Caco-2 (cell line): ENCODE data around the gene PUS7. TPM values are rescaled to one million over a fixed set of nuclear protein-coding genes. Genes with fewer than 3 reads are reported as not detected.

Source experiments
- BruUV-seq: library from RNA; stranded (reverse); fragments of 400-500 nt; replicated peaks from 2 replicates; lab custom pipeline; 2021; lab: Mats Ljungman, UMichigan
- CTCF ChIA-PET: fragments of 300-600 bp; sonication (Branson Sonifier 250); formaldehyde crosslinking; loops from one replicate; lab custom pipeline; 2022; ENCODE audit warnings: antibody characterized with exemption; lab: Charles Lee
- POLR2A ChIA-PET: fragments of 300-600 bp; sonication (Branson Sonifier 250); formaldehyde crosslinking; loops from one replicate; lab custom pipeline; 2022; ENCODE audit warnings: antibody characterized with exemption; lab: Charles Lee
- DNase-seq, 2 experiments: peaks; one replicate each; pipeline versions ENCODE4 v3.0.0 to v3.0.0-alpha.2; 2020 to 2022
- H3K27me3 ChIP-seq: replicated peaks from 2 replicates; pipeline ENCODE4 v1.6.0; 2011; ENCODE audit warnings: low read length; ENCODE audit not compliant: control insufficient read depth, insufficient read depth
- H3K36me3 ChIP-seq: 2 replicates; pipeline ENCODE4 v1.5.1; 2011; ENCODE audit warnings: low read length; ENCODE audit not compliant: control insufficient read depth, insufficient read depth
- H3K4me1 ChIP-seq: fragments of 250-450 bp; sonication (Bioruptor Pico); 2 replicates; pipeline ENCODE4 v1.5.1; 2020; ENCODE audit warnings: mild to moderate bottlenecking
- H3K4me3 ChIP-seq: 2 replicates; pipeline ENCODE4 v1.5.1; 2011; ENCODE audit warnings: low read depth, mild to moderate bottlenecking, control low read depth, low read length
- H3K9me3 ChIP-seq: fragments of 250-450 bp; sonication (Bioruptor Pico); 2 replicates; pipeline ENCODE4 v1.5.1; 2020; ENCODE audit warnings: mild to moderate bottlenecking, moderate library complexity
- H3K27ac Mint-ChIP-seq: one replicate; pipeline ENCODE4 v1.8.0; 2022; ENCODE audit warnings: mixed read lengths; ENCODE audit not compliant: unreplicated experiment
- H3K27me3 Mint-ChIP-seq: one replicate; pipeline ENCODE4 v1.8.0; 2022; ENCODE audit warnings: mixed read lengths; ENCODE audit not compliant: insufficient read depth, unreplicated experiment
- H3K36me3 Mint-ChIP-seq: one replicate; pipeline ENCODE4 v1.8.0; 2022; ENCODE audit warnings: mild to moderate bottlenecking, mixed read lengths; ENCODE audit not compliant: insufficient read depth, unreplicated experiment
- H3K4me1 Mint-ChIP-seq: one replicate; pipeline ENCODE4 v1.8.0; 2022; ENCODE audit warnings: low read depth, mixed read lengths; ENCODE audit not compliant: unreplicated experiment
- H3K4me3 Mint-ChIP-seq: one replicate; pipeline ENCODE4 v1.8.0; 2022; ENCODE audit warnings: mild to moderate bottlenecking, moderate library complexity, mixed read lengths; ENCODE audit not compliant: unreplicated experiment
- H3K9me3 Mint-ChIP-seq: one replicate; pipeline ENCODE4 v1.8.0; 2022; ENCODE audit warnings: mixed read lengths; ENCODE audit not compliant: unreplicated experiment
- CTCF ChIP-seq, 2 experiments: fragments of 200-600 bp in 1 of 2; IDR thresholded peaks; 1 replicate in 1 of 2; 2 replicates in 1 of 2; pipeline versions ENCODE4 v1.5.1 to v1.8.0; 2011 to 2022; ENCODE audit warnings: antibody characterized with exemption in 1 of 2, control low read depth in 1 of 2, inconsistent platforms in 1 of 2, low read depth in 1 of 2, low read length in 1 of 2, mild to moderate bottlenecking in 1 of 2, moderate library complexity in 1 of 2; ENCODE audit not compliant: insufficient read depth in 1 of 2, severe bottlenecking in 1 of 2, unreplicated experiment in 1 of 2
- intact Hi-C: fragments of 100-400 bp; cut with micrococcal nuclease; formaldehyde crosslinking; loops from one replicate; pipeline ENCODE4 v1.10.0; 2022; ENCODE audit not compliant: unreplicated experiment
- total RNA-seq: library from RNA; stranded (reverse); gene quantifications from 2 replicates; pipeline ENCODE4 v1.2.3, GENCODE V29; 2022

Gene PUS7
- total RNA-seq, 1 experiment from 2014 or later = 36.3 TPM

- no peak overlapping the region for H3K4me3 Mint-ChIP-seq
- no peak for DNase-seq
- no peak for TF ChIP-seq CTCF (IDR thresholded peaks at IDR 0.05; ENCODE audit: insufficient read depth in 1 of 2, low read depth in 1 of 2, low read length in 1 of 2, severe bottlenecking in 1 of 2, unreplicated experiment in 1 of 2)
- no peak overlapping the region for H3K27ac Mint-ChIP-seq
- Histone ChIP-seq H3K9me3 (no peaks in the 10 kb centered on the region), H3K4me3 (no peak overlapping the region), H3K4me1 (no peaks in the 10 kb centered on the region), H3K36me3 (no peaks in the 10 kb centered on the region; the same call in 1 of the 2 replicates), H3K27me3 (no peaks in the 10 kb centered on the region)
- H3K4me1 Mint-ChIP-seq = no peaks in the 10 kb centered on the region
- POLR2A ChIA-PET = no interaction called here
- CTCF ChIA-PET = no interaction called here
- no peaks in the 10 kb centered on the region for H3K9me3 Mint-ChIP-seq
- H3K36me3 Mint-ChIP-seq = peaks cover 37% of the 10 kb centered on the region
- intact Hi-C loops = no loop called here
- BruUV-seq = no TSS peak
- no peaks in the 10 kb centered on the region for H3K27me3 Mint-ChIP-seq
Measured at GRCh38 chr7:105457619-105458225, 64.3 kb downstream of the PUS7 start.

GRCh38 chr7:105454921-105455320 is 67.2 kb downstream of the PUS7 start:
- Histone ChIP-seq H3K36me3 (no peaks in the 10 kb centered on the region; the same call in 1 of the 2 replicates), H3K27me3 (no peaks in the 10 kb centered on the region), H3K9me3 (no peaks in the 10 kb centered on the region), H3K4me3 (no peak overlapping the region), H3K4me1 (no peaks in the 10 kb centered on the region)
- no peaks in the 10 kb centered on the region for H3K4me1 Mint-ChIP-seq
- no peak overlapping the region for H3K4me3 Mint-ChIP-seq
- DNase-seq = no peak
- ChIA-PET CTCF (no interaction called here), POLR2A (no interaction called here)
- H3K27ac Mint-ChIP-seq = no peak overlapping the region
- no TSS peak for BruUV-seq
- no peaks in the 10 kb centered on the region for H3K9me3 Mint-ChIP-seq
- TF ChIP-seq CTCF (IDR thresholded peaks at IDR 0.05; ENCODE audit: insufficient read depth in 1 of 2, low read depth in 1 of 2, low read length in 1 of 2, severe bottlenecking in 1 of 2, unreplicated experiment in 1 of 2) = no peak
- peaks cover 23% of the 10 kb centered on the region for H3K36me3 Mint-ChIP-seq
- no peaks in the 10 kb centered on the region for H3K27me3 Mint-ChIP-seq
- intact Hi-C loops = no loop called here

GRCh38 chr7:105454095-105454747 is 67.8 kb downstream of the PUS7 start:
- no peak for DNase-seq
- Mint-ChIP-seq H3K9me3 (no peaks in the 10 kb centered on the region), H3K27me3 (no peaks in the 10 kb centered on the region), H3K4me3 (no peak overlapping the region), H3K4me1 (no peaks in the 10 kb centered on the region), H3K36me3 (peaks cover 20% of the 10 kb centered on the region), H3K27ac (no peak overlapping the region)
- Histone ChIP-seq H3K27me3 (no peaks in the 10 kb centered on the region), H3K4me1 (no peaks in the 10 kb centered on the region), H3K4me3 (no peak overlapping the region), H3K36me3 (no peaks in the 10 kb centered on the region; the same call in 1 of the 2 replicates), H3K9me3 (no peaks in the 10 kb centered on the region)
- TF ChIP-seq CTCF (IDR thresholded peaks at IDR 0.05; ENCODE audit: insufficient read depth in 1 of 2, low read depth in 1 of 2, low read length in 1 of 2, severe bottlenecking in 1 of 2, unreplicated experiment in 1 of 2) = no peak
- ChIA-PET POLR2A (no interaction called here), CTCF (no interaction called here)
- intact Hi-C loops = no loop called here
- no TSS peak for BruUV-seq
